IMR-90 (cell line): ENCODE results near the gene TBC1D22A.

Experiments used
- BHLHE40 ChIP-seq: fragments of 150-350 bp; IDR thresholded peaks from 2 replicates; pipeline ENCODE4 v1.6.1; 2016; ENCODE audit warnings: mild to moderate bottlenecking, low read depth, low read length
- CEBPB ChIP-seq: IDR thresholded peaks from 2 replicates; pipeline ENCODE4 v1.6.1; 2012; ENCODE audit warnings: low read depth, low read length, improper control_type of control experiment
- CTCF ChIP-seq: conservative IDR thresholded peaks from 2 replicates; pipeline ENCODE4 v1.5.1; 2012; ENCODE audit warnings: mild to moderate bottlenecking, low read depth, low read length, improper control_type of control experiment
- FOS ChIP-seq: fragments of 150-350 bp; IDR thresholded peaks from 2 replicates; pipeline ENCODE4 v1.6.1; 2016; ENCODE audit warnings: low read depth, low read length
- MAFK ChIP-seq: IDR thresholded peaks from 2 replicates; pipeline ENCODE4 v1.6.1; 2012; ENCODE audit warnings: low read depth, low read length, improper control_type of control experiment
- MAZ ChIP-seq: IDR thresholded peaks from 2 replicates; pipeline ENCODE4 v1.6.1; 2012; ENCODE audit warnings: low read depth, mild to moderate bottlenecking, low read length, improper control_type of control experiment, moderate library complexity, borderline replicate concordance
- POLR2A ChIP-seq: IDR thresholded peaks from 2 replicates; pipeline ENCODE4 v1.6.1; 2012; ENCODE audit warnings: mild to moderate bottlenecking, low read depth, low read length
- RAD21 ChIP-seq: IDR thresholded peaks from 2 replicates; pipeline ENCODE4 v1.6.1; 2012; ENCODE audit warnings: low read length, improper control_type of control experiment
- RCOR1 ChIP-seq: IDR thresholded peaks from 2 replicates; pipeline ENCODE4 v1.6.1; 2012; ENCODE audit warnings: mild to moderate bottlenecking, low read length, improper control_type of control experiment; ENCODE audit not compliant: insufficient replicate concordance
- RFX5 ChIP-seq: IDR thresholded peaks from 2 replicates; pipeline ENCODE4 v1.8.0; 2012; ENCODE audit warnings: low read depth, mild to moderate bottlenecking, low read length, moderate library complexity
- SMC3 ChIP-seq: fragments of 150-350 bp; IDR thresholded peaks from 2 replicates; pipeline ENCODE4 v1.6.1; 2016; ENCODE audit warnings: low read depth, mild to moderate bottlenecking, antibody characterized with exemption, low read length, moderate library complexity
- TF ChIP-seq, protein P1 (sequence below): fragments of 150-350 bp; IDR thresholded peaks from 2 replicates; pipeline ENCODE4 v1.6.1; 2017; ENCODE audit warnings: mild to moderate bottlenecking, antibody characterized with exemption, low read length, low read depth

DNA sequence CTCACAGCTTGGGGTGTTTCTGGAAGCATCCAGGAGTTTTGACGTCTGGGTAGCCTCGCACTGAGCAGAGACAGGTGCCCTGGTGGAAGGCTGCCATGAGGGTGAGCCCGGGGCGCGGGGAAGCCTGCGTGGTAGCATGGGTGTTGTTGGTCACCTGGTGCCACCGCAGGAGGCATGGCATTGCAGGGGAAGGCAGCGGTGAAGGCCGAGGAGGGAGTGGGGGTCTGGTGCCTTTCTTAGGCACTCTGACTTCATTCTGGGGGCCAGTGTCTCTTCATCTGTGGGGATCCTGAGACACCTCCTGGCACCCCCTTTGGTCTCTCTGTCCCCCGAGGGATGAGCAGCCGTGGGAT is 271.2 kb downstream of the TBC1D22A start:
- TF ChIP-seq CEBPB: no peak
- TF ChIP-seq, protein P1, sequence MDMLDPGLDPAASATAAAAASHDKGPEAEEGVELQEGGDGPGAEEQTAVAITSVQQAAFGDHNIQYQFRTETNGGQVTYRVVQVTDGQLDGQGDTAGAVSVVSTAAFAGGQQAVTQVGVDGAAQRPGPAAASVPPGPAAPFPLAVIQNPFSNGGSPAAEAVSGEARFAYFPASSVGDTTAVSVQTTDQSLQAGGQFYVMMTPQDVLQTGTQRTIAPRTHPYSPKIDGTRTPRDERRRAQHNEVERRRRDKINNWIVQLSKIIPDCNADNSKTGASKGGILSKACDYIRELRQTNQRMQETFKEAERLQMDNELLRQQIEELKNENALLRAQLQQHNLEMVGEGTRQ: no peak
- no peak for TF ChIP-seq BHLHE40
- no peak for TF ChIP-seq CTCF
- TF ChIP-seq POLR2A: no peak
- no peak for TF ChIP-seq RAD21
- no peak for TF ChIP-seq FOS
- no peak for TF ChIP-seq MAFK
- no peak for TF ChIP-seq RCOR1
- no peak for TF ChIP-seq RFX5
- no peak for TF ChIP-seq SMC3
- no peak for TF ChIP-seq MAZ
